ENCODE results near the gene FOXF2.

DNA sequence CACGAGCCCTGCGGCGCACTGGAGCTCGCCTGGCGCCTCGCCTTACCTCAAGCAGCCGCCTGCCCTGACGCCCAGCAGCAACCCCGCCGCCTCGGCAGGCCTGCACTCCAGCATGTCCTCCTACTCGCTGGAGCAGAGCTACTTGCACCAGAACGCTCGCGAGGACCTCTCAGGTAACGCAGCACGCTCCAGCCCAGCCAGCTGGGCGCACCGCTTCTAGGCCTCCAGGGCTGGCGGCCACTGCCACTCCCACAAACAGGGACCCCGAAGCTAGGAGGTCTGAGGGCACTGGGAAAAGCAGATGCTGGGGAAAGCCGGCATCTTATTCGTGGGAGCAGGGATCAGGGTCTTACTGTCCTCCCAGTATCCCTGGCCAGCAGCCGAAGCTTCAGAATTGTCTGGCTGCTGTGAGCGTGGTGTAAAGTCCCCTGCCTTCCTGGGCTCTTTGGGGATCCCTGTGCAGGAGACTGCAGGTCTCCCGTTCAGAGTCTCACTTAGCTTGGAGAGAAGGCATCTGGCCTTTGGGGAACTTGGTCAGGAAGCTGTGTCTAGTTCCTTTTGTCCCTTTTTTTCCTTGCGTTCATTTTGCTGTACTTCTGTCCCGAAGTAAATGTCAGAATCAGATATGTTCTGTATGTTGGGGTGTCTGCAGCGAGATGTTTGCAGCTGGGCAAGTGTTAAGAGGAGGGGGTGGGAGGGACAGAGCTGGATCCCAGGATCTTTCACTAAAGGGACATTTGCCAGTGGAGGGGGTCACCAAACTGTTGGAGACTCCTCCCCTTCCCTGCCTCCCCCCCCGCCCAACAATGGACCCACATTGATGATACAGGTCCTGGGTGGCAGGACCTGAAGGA, 1.8 kb downstream of the FOXF2 start:
- TF ChIP-seq CTCF (IDR thresholded peaks at IDR 0.05; ENCODE audit: insufficient read depth, low read depth, low read length) (no peak), EZH2 (IDR thresholded peaks at IDR 0.05; ENCODE audit: insufficient read depth, low read length) (peak; percentile 60)
